SK-N-SH (cell line): ENCODE measurements around the gene PRKAR1A. TPM values are rescaled to one million over a fixed set of nuclear protein-coding genes. Genes with fewer than 3 reads are reported as not detected.
A peak's percentile ranks its signal among the peaks of the same experiment; 100 is the strongest.

Experiments
- CTCF ChIA-PET: fragments of 300-600, 350-600 bp; formaldehyde crosslinking; extraction: SDS; loops from one replicate; lab custom pipeline; 2021; lab: Yijun Ruan, JAX
- POLR2A ChIA-PET: fragments of 350-600 bp; sonication (Branson Sonifier 250); formaldehyde crosslinking; extraction: SDS; loops from one replicate; lab custom pipeline; 2020; ENCODE audit warnings: antibody characterized with exemption, inconsistent platforms; lab: Yijun Ruan, JAX
- DNase-seq: peaks from one replicate; pipeline ENCODE4 v3.0.0; 2012
- H2AFZ ChIP-seq: fragments of 200-600 bp; sonication (generic); 2 replicates; pipeline ENCODE4 v1.8.1; 2016; ENCODE audit warnings: antibody characterized with exemption, mild to moderate bottlenecking, low read depth
- H3F3A ChIP-seq: fragments of 200-600 bp; sonication (generic); replicated peaks from 2 replicates; pipeline ENCODE3; 2016; ENCODE audit warnings: antibody characterized with exemption, mild to moderate bottlenecking; ENCODE audit not compliant: insufficient read depth
- H3K27ac ChIP-seq, 2 experiments: fragments of 200-500 bp in 1 of 2; fragments of 200-600 bp in 1 of 2; sonication (Bioruptor generic) in 1 of 2; sonication (generic), shearing (Covaris generic) in 1 of 2; 2 replicates each; pipeline versions ENCODE4 v1.5.1 to v1.6.1; 2014 to 2016; ENCODE audit warnings: low read depth in 2 of 2, inconsistent platforms in 1 of 2, low read length in 1 of 2, mild to moderate bottlenecking in 1 of 2, mixed read lengths in 1 of 2
- H3K27me3 ChIP-seq: fragments of 200-600 bp; sonication (generic), shearing (Covaris generic); 2 replicates; pipeline ENCODE4 v1.6.1; 2016; ENCODE audit warnings: mixed run types; ENCODE audit not compliant: insufficient read depth
- H3K36me3 ChIP-seq, 2 experiments: fragments of 200-500 bp in 1 of 2; fragments of 200-600 bp in 1 of 2; sonication (Bioruptor generic) in 1 of 2; sonication (generic) in 1 of 2; replicated peaks in 1 of 2; 2 replicates each; pipeline versions ENCODE3 to v1.5.1; 2014 to 2016; ENCODE audit warnings: low read length in 1 of 2, mild to moderate bottlenecking in 1 of 2; ENCODE audit not compliant: insufficient read depth in 2 of 2, control insufficient read depth in 1 of 2
- H3K4me1 ChIP-seq, 2 experiments: fragments of 200-500 bp in 1 of 2; fragments of 200-600 bp in 1 of 2; sonication (Bioruptor generic) in 1 of 2; sonication (generic), shearing (Covaris generic) in 1 of 2; 2 replicates each; pipeline versions ENCODE4 v1.5.1 to v1.6.1; 2014 to 2016; ENCODE audit warnings: low read depth in 1 of 2, low read length in 1 of 2, mixed run types in 1 of 2; ENCODE audit not compliant: insufficient read depth in 2 of 2, control insufficient read depth in 1 of 2
- H3K4me2 ChIP-seq: fragments of 200-600 bp; sonication (generic), shearing (Covaris generic); 2 replicates; pipeline ENCODE4 v1.6.1; 2017; ENCODE audit warnings: mixed run types
- H3K4me3 ChIP-seq, 2 experiments: fragments of 200-500 bp in 1 of 2; fragments of 200-600 bp in 1 of 2; sonication (Bioruptor generic) in 1 of 2; sonication (generic), shearing (Covaris generic) in 1 of 2; 2 replicates each; pipeline versions ENCODE4 v1.5.1 to v1.8.1; 2014 to 2016; ENCODE audit warnings: low read depth in 2 of 2, inconsistent platforms in 1 of 2, low read length in 1 of 2, mild to moderate bottlenecking in 1 of 2, mixed read lengths in 1 of 2, moderate library complexity in 1 of 2
- H3K79me2 ChIP-seq: fragments of 200-600 bp; sonication (generic); 2 replicates; pipeline ENCODE4 v1.8.1; 2017; ENCODE audit warnings: mild to moderate bottlenecking; ENCODE audit not compliant: insufficient read depth
- H3K9ac ChIP-seq: fragments of 200-600 bp; sonication (generic); 2 replicates; pipeline ENCODE4 v1.6.1; 2017; ENCODE audit warnings: mixed run types
- H3K9me2 ChIP-seq: fragments of 200-600 bp; sonication (generic); 2 replicates; pipeline ENCODE4 v1.6.1; 2017; ENCODE audit warnings: mixed run types
- H3K9me3 ChIP-seq: fragments of 200-600 bp; sonication (generic); 2 replicates; pipeline ENCODE4 v1.6.1; 2017; ENCODE audit warnings: mixed run types, mild to moderate bottlenecking, moderate library complexity
- H4K20me1 ChIP-seq: fragments of 200-600 bp; sonication (generic); 2 replicates; pipeline ENCODE4 v1.6.1; 2017; ENCODE audit warnings: mild to moderate bottlenecking, mixed run types; ENCODE audit not compliant: insufficient read depth
- CTCF ChIP-seq: fragments of 200-600 bp; sonication (generic); IDR thresholded peaks from 2 replicates; pipeline ENCODE4 v1.6.1; 2017; ENCODE audit warnings: antibody characterized with exemption, mild to moderate bottlenecking, moderate library complexity
- MAX ChIP-seq: IDR thresholded peaks from 2 replicates; pipeline ENCODE4 v1.4.0; 2012; ENCODE audit warnings: low read depth
- NFIC ChIP-seq: IDR thresholded peaks from 2 replicates; pipeline ENCODE4 v1.4.0; 2012; ENCODE audit warnings: borderline replicate concordance
- REST ChIP-seq: IDR thresholded peaks from 2 replicates; pipeline ENCODE4 v1.6.1; 2012; ENCODE audit warnings: mild to moderate bottlenecking, low read depth, low read length, moderate library complexity
- YY1 ChIP-seq: IDR thresholded peaks from 2 replicates; pipeline ENCODE4 v1.4.0; 2012; ENCODE audit warnings: low read depth, mild to moderate bottlenecking
- WGBS: methylation state at CpG from one replicate; pipeline ENCODE4 v1.1.6; 2017; ENCODE audit warnings: low lambda C conversion rate; 5-methylcytosine and 5-hydroxymethylcytosine counted together
- polyA plus RNA-seq, 3 experiments: library from polyadenylated mRNA; depleted of rRNA; stranded (reverse); fragments of >200 nt; gene quantifications; 2 replicates each; pipeline ENCODE4 v1.2.3, GENCODE V29; 2012

The PRKAR1A gene
- polyA plus RNA-seq, 1 of the 3 experiments (the other 2 are of a cell fraction) = 195 TPM

- TF ChIP-seq CTCF = no peak
- TF ChIP-seq NFIC = no peak
- TF ChIP-seq, all 33 proteins: peak for 0
Measured at GRCh38 chr17:68509141-68510057, 2.8 kb upstream of the PRKAR1A start (continued).

- CTCF ChIA-PET = interaction anchor here (0.9 to 2.5 kb wide), 7 partner anchors 9 to 311 kb away, joined by 3 to 14 read pairs (median 4); no protein-coding TSS in a partner anchor
Measured at GRCh38 chr17:68511254-68511670, 968 bp upstream of the PRKAR1A start.

More at GRCh38 chr17:68511254-68511670, 968 bp upstream of the PRKAR1A start:
- Histone ChIP-seq H3K79me2 (peaks cover 40% of the 10 kb centered on the region), H3K9me2 (no peaks in the 10 kb centered on the region), H4K20me1 (peaks cover 34% of the 10 kb centered on the region), H3K27ac (peak overlapping the region; percentile 97 to 98), H3K27me3 (no peaks in the 10 kb centered on the region), H3K4me3 (peak overlapping the region; percentile 78 to 98), H3K36me3 (peaks cover 13 to 16% of the 10 kb centered on the region in 2 experiments), H3K9ac (peak overlapping the region; percentile 92), H3K4me2 (peak overlapping the region; percentile 96), H3K9me3 (no peaks in the 10 kb centered on the region), H3F3A (peaks cover 7% of the 10 kb centered on the region), H3K4me1 (peaks cover 17 to 27% of the 10 kb centered on the region in 2 experiments; a peak in 2 of 4 replicates), H2AFZ (peak overlapping the region; percentile 98)
- WGBS = 14% methylated on average over 9 of the region's 10 CpGs
- TF ChIP-seq REST (peak; percentile 44; the same call in 1 of the 2 replicates), YY1 (peak; percentile 54; the same call in 1 of the 2 replicates), MAX (no peak)
- POLR2A ChIA-PET = no interaction called here
- DNase-seq = no peak
